ENCODE results near the gene FGD2. TPM values are rescaled to one million over a fixed set of nuclear protein-coding genes. Genes with fewer than 3 reads are reported as not detected.

Gene FGD2
- total and polyA plus RNA-seq, 9 of the 15 experiments (the other 6 are each of a cell fraction or from before 2014, with no cell fraction given) = 0.09 TPM; not detected in 8

- no peak for TF ChIP-seq TSHZ1 (CRISPR knock-in tag; IDR thresholded peaks at IDR 0.05)
- no peak for TF ChIP-seq EZH2 (IDR thresholded peaks at IDR 0.05; ENCODE audit: borderline replicate concordance, low read depth, low read length)
- TF ChIP-seq ZSCAN29 (IDR thresholded peaks at IDR 0.05) = no peak
- no peak for TF ChIP-seq ZNF609 (CRISPR knock-in tag; IDR thresholded peaks at IDR 0.05; ENCODE audit: borderline replicate concordance)
- TF ChIP-seq POLR2G (IDR thresholded peaks at IDR 0.05; ENCODE audit: low read depth, low read length) = peak; percentile 50
- TF ChIP-seq IRF9 (tag; IDR thresholded peaks at IDR 0.05) = no peak
- TF ChIP-seq BMI1 (IDR thresholded peaks at IDR 0.05; ENCODE audit: low read length) = no peak
- no peak for TF ChIP-seq MBD1 (CRISPR knock-in tag; IDR thresholded peaks at IDR 0.05)
- TF ChIP-seq SUPT5H (IDR thresholded peaks at IDR 0.05) = no peak
- peak; percentile 82 for TF ChIP-seq L3MBTL2 (IDR thresholded peaks at IDR 0.05)
- TF ChIP-seq ZNF197 (CRISPR knock-in tag; IDR thresholded peaks at IDR 0.05; ENCODE audit: low read depth) = 0 out of 2 replicates have a peak, but pooled peaks have one; percentile 28
- TF ChIP-seq CGGBP1 (CRISPR knock-in tag; IDR thresholded peaks at IDR 0.05) = no peak
- 0 out of 2 replicates have a peak, but pooled peaks have one; percentile 49 for TF ChIP-seq E2F1 (CRISPR knock-in tag; IDR thresholded peaks at IDR 0.05)
- TF ChIP-seq PHF21A (IDR thresholded peaks at IDR 0.05; ENCODE audit: borderline replicate concordance, low read depth) = peak; percentile 84; the same call in 1 of the 2 replicates
- no peak for TF ChIP-seq PML (IDR thresholded peaks at IDR 0.05; ENCODE audit: low read length)
Observed at GRCh38 chr6:37029249-37029971, 24.0 kb downstream of the FGD2 start (continued).
